ENCODE measurements around the gene ANK3.

The ANK3 gene

DNA sequence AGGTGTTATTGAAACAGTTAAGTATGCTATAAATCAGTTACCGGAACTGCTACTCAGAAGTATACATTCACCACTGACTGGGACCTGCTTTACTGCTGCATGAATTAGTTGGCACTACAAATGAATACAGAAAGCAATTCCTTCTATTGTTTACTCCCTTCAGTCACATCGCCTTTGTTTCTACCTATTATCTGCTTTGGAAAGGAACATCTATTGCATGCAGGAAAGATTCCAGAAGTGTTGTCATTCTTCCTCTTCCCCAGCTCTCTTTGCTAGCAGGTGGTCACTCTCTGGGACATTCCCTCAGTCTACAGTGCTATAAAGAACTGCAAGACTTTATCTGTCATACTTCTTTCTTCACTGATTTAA lies 131.3 kb downstream of the ANK3 start:
- H3K27ac ChIP-seq: no peak overlapping the region
- CTCF ChIA-PET: interaction anchor here (0.6 kb wide), 1 partner anchor 101 kb away, joined by 3 read pairs; no protein-coding TSS in a partner anchor
- POLR2A ChIA-PET (ENCODE audit: low non-redundant PET): no interaction called here
- DNase-seq (ENCODE audit: low spot score): no peak
- TF ChIP-seq, protein P1, sequence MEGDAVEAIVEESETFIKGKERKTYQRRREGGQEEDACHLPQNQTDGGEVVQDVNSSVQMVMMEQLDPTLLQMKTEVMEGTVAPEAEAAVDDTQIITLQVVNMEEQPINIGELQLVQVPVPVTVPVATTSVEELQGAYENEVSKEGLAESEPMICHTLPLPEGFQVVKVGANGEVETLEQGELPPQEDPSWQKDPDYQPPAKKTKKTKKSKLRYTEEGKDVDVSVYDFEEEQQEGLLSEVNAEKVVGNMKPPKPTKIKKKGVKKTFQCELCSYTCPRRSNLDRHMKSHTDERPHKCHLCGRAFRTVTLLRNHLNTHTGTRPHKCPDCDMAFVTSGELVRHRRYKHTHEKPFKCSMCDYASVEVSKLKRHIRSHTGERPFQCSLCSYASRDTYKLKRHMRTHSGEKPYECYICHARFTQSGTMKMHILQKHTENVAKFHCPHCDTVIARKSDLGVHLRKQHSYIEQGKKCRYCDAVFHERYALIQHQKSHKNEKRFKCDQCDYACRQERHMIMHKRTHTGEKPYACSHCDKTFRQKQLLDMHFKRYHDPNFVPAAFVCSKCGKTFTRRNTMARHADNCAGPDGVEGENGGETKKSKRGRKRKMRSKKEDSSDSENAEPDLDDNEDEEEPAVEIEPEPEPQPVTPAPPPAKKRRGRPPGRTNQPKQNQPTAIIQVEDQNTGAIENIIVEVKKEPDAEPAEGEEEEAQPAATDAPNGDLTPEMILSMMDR (conservative IDR thresholded peaks at IDR 0.05; ENCODE audit: low read depth): no peak

DNA sequence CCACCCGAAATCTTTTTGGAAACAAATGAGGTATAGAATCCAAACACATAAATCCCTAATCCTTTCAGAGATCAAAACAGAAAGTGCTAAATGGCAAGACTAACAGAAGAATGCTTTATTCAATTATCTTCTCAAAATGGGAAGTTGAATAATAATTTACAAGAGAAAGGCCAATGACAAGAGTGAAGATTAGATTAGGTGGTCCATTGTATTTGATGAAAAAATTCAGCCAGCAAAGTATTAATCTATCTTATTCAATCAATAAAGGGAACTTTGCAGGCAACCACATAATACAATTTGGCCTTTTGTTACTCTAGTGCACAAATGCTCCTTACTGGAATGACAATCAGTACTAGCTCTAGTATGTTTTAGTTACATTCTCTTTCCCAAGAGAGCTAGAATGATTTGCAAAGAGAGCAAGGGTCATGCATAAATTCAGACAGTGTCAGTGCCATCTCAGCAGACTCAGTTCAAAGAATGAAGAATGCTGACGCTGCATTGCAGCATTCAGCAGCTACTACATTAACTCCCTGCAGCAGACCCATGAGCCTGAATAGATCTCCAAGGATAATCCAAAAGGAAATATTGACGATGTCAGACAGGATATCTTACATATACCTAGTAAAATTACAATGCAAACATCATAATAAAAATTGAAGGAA lies 131.8 kb downstream of the ANK3 start:
- no peak overlapping the region for H3K27ac ChIP-seq
- CTCF ChIA-PET: no interaction called here
- TF ChIP-seq, protein P1 (conservative IDR thresholded peaks at IDR 0.05; ENCODE audit: low read depth): no peak
- POLR2A ChIA-PET (ENCODE audit: low non-redundant PET): no interaction called here
- DNase-seq (ENCODE audit: low spot score): no peak

DNA sequence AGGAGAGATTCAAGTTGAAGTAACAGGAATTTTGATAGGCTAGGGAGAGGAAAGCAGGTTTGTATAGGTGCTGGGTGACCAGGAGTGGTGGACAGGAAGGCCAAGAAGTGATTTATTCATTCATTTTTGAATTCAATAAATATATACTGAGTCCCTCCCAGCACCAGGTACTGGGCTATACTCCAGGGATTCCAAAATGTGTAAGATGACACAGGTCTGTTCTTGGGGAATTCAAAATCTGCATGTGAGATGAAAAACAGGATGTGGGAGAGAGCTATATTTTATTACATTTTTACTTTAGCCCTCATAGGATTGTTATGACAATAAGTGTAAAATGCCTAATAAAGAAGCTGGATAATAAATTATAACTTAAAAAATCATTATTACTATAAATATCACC lies 134.9 kb downstream of the ANK3 start:
- TF ChIP-seq, protein P1 (conservative IDR thresholded peaks at IDR 0.05; ENCODE audit: low read depth): no peak

DNA sequence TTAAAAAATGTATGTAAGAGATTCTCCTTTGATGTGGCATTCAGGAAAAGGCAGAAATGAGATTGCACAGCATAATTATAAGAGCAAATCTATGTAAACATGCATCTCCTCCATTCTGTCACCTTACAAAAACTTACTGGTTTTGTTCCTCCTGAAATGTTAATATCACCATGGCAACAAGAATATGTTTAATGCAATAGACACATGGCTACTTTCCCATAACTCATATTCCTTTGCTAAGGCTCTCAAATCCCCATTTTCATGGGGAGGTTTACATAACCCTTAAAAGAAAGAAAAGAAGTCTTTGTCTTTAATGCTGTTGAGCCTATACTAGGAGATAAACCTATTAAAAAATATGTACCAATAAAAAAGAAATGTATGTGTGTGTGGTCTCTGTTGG lies 136.2 kb downstream of the ANK3 start:
- ChIA-PET POLR2A (ENCODE audit: low non-redundant PET) (no interaction called here), CTCF (no interaction called here)
- TF ChIP-seq, protein P1 (conservative IDR thresholded peaks at IDR 0.05; ENCODE audit: low read depth): no peak
- H3K27ac ChIP-seq: no peak overlapping the region
- DNase-seq (ENCODE audit: low spot score): no peak

More for the DNA sequence above, 134.9 kb downstream of the ANK3 start:
- no peak for DNase-seq (ENCODE audit: low spot score)
- H3K27ac ChIP-seq: no peak overlapping the region
- ChIA-PET CTCF (no interaction called here), POLR2A (ENCODE audit: low non-redundant PET) (no interaction called here)

DNA sequence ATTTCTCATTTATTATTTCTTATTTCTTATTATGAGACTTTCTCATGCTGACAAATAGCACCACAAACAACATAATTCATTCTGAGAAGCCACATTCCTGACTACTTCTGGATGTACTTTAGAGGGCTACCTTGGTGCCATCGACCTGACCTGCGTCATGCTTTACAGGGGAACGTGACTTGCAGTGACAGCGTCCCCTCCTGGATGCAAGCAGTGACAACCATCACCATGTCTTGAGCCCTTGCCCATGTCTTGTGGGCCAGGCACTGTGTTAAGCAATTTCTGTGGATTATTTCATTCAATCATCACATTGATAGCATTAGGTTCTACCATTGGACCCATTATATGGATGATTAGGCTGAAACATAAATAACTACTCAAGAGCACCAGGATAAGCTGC lies 137.0 kb downstream of the ANK3 start:
- POLR2A ChIA-PET (ENCODE audit: low non-redundant PET): no interaction called here
- DNase-seq (ENCODE audit: low spot score): no peak
- H3K27ac ChIP-seq: no peak overlapping the region
- TF ChIP-seq, protein P1 (conservative IDR thresholded peaks at IDR 0.05; ENCODE audit: low read depth): no peak
- CTCF ChIA-PET: no interaction called here

DNA sequence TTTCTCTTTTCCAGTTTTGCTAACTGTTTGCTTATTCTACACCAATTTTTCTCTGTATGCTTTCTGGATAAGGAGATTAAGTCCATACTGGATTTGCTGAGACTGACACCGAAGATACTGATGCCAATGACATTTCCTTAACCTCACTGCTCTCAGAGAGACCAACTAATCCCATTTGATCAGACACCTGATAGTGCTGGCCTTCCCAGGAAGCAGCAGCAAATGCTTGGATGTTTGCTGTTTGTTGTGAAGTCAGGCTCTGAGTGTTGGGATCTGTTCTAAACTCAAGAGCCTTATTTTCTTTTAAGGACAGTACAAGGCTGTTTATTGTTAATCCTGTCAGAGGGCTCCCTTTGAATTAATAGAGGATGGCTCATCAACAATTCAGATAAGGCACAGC lies 143.3 kb downstream of the ANK3 start:
- DNase-seq (ENCODE audit: low spot score): no peak
- ChIA-PET POLR2A (ENCODE audit: low non-redundant PET) (no interaction called here), CTCF (no interaction called here)
- TF ChIP-seq, protein P1 (conservative IDR thresholded peaks at IDR 0.05; ENCODE audit: low read depth): no peak
- H3K27ac ChIP-seq: no peak overlapping the region

All from RWPE1 (cell line).